ENCODE measurements around the gene FUT8.

Gene FUT8

DNA sequence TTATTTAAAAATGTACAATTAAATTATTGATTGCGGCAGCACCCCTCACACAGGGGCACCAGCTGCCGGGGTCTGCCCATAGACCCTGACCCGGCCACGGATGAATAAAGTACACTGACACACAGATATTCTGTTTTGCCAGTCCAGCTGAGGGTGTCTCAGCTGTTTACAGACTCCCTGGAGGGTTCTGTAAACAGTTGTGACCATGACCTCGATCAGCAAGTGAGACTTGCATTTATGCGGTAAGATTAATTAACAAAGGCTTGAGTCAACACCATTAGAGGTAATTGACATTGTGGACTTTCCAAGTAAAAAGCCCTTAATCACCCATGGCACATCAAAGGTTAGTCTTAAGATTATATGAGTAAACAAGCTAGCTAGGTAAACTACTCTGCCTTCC, 94.3 kb downstream of the FUT8 start:
- no peak for DNase-seq (ENCODE audit: extremely low read depth, low read depth)
- H3K4me3 ChIP-seq (replicated peaks; ENCODE audit: low read depth, low read length), result no peak overlapping the region
- TF ChIP-seq, protein P1, sequence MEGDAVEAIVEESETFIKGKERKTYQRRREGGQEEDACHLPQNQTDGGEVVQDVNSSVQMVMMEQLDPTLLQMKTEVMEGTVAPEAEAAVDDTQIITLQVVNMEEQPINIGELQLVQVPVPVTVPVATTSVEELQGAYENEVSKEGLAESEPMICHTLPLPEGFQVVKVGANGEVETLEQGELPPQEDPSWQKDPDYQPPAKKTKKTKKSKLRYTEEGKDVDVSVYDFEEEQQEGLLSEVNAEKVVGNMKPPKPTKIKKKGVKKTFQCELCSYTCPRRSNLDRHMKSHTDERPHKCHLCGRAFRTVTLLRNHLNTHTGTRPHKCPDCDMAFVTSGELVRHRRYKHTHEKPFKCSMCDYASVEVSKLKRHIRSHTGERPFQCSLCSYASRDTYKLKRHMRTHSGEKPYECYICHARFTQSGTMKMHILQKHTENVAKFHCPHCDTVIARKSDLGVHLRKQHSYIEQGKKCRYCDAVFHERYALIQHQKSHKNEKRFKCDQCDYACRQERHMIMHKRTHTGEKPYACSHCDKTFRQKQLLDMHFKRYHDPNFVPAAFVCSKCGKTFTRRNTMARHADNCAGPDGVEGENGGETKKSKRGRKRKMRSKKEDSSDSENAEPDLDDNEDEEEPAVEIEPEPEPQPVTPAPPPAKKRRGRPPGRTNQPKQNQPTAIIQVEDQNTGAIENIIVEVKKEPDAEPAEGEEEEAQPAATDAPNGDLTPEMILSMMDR (IDR thresholded peaks at IDR 0.05; ENCODE audit: low read depth, low read length, missing control alignments), result no peak

DNA sequence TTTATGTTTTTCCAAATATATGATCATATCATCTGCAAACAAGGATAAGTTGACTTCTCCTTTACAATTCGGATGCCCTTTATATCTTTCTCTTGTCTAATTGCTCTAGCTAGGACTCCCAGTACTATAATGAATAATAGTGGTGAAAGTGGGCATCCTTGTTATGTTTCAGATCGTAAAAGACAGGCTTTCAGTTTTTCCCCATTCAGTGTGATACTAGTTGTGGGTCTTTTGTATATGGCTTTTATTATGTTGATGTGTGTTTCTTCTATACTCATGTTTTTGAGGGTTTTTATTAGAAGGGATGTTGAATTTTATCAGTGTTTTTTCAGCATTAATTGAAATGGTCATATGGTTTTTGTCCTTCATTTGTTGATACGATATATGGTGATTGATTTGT, 97.3 kb downstream of the FUT8 start:
- TF ChIP-seq, protein P1 (IDR thresholded peaks at IDR 0.05; ENCODE audit: low read depth, low read length, missing control alignments), result no peak
- no peak overlapping the region for H3K4me3 ChIP-seq (replicated peaks; ENCODE audit: low read depth, low read length)
- DNase-seq (ENCODE audit: extremely low read depth, low read depth), result no peak

DNA sequence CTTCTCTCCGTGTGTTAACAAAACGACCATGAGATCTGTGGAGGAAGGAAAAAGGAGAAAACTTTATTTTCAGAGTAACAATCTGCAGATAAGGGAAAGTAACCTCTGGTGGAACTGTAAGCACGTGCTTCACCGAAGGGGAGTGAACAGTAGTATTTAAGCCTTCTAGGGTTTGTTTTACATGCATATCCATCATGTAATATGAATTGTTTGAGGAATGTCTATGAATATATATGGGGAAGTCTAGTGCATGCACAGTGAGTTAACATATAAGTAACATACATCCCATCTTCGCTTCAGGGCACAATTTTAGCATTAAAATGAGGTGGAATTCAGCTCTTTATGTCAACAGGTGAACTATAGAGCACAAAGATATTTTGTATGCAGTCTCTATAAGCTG, 101.1 kb downstream of the FUT8 start:
- TF ChIP-seq, protein P1 (IDR thresholded peaks at IDR 0.05; ENCODE audit: low read depth, low read length, missing control alignments), result no peak
- DNase-seq (ENCODE audit: extremely low read depth, low read depth), result no peak
- no peak overlapping the region for H3K4me3 ChIP-seq (replicated peaks; ENCODE audit: low read depth, low read length)

DNA sequence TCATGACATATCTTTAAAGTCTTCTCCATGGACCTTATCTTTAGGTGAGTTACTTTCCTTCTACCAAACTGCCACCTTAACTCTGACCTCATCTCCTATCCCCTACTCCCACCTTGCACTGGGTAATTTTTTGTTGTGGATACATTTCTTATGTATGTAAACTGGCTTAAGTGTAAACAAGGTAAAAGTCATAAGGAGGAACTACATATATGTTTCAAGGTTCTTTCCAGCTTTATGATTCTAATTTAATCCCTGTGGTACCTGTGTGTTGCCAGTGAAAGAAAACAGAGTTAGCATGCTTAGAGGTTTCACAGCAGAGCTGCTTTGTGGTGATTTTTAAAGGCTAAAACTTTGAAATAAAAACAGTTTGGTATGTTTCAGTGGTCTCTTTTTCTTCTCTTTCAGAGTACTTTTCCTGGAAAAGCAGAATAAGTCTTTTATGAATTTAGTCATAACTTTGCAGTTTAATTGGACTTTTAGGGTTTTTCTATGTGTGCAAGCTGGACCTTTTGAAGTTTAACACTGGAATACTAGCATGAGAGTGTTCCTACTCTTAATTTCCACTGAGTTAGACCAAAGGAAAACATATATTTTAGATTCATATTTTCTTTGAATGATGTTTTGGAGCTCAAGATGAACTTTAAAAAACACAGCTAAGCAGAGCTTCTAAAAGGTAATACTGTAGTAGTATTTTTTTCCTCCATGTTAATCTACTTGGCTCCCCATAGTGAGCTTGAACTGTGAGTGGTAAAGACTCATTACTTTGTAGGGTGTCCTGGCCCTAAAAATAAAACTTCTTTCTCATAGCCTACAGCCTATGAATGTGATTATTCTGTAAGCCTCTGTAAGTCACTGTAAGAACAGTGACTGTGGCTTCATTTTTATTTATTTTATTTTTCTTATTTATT, 105.4 kb downstream of the FUT8 start:
- TF ChIP-seq, protein P1 (IDR thresholded peaks at IDR 0.05; ENCODE audit: low read depth, low read length, missing control alignments), result no peak
- no peak for DNase-seq (ENCODE audit: extremely low read depth, low read depth)
- no peak overlapping the region for H3K4me3 ChIP-seq (replicated peaks; ENCODE audit: low read depth, low read length)

DNA sequence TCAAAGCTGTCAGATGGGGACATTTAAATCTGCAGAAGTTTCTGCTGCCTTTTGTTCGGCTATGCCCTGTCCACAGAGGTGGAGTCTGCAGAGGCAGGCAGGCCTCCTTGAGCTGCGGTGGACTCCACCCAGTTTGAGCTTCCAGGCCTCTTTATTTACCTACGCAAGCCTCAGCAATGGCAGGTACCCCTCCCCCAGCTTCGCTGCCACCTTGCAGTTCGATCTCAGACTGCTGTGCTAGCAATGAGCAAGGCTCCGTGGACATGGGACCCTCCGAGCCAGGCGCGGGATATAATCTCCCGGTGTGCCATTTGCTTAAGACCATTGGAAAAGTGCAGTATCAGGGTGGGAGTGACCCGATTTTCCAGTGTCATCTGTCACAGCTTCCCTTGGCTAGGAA, 115.5 kb downstream of the FUT8 start:
- TF ChIP-seq, protein P1 (IDR thresholded peaks at IDR 0.05; ENCODE audit: low read depth, low read length, missing control alignments), result no peak
- no peak overlapping the region for H3K4me3 ChIP-seq (replicated peaks; ENCODE audit: low read depth, low read length)

DNA sequence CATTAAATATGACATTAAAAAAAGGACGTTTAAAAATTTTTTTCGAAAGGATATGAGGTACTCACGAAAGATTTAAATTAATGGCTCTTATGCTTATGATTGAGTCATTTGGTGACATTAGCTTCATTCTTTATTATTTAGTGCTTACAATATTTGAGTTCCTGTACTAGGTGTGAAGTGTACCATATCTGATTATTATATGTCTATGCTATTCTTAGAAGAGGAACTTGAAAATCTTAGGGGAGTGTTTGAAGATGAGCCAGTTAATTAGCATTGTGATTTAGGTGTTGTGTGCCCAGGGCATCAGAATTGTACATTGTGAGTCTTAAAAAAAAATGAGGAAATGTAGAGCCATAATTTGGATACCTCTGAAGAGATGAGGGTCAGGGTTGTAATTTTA, 118.6 kb downstream of the FUT8 start:
- no peak for DNase-seq (ENCODE audit: extremely low read depth, low read depth)
- TF ChIP-seq, protein P1 (IDR thresholded peaks at IDR 0.05; ENCODE audit: low read depth, low read length, missing control alignments), result no peak
- no peak overlapping the region for H3K4me3 ChIP-seq (replicated peaks; ENCODE audit: low read depth, low read length)

More for the DNA sequence above, 115.5 kb downstream of the FUT8 start:
- no peak for DNase-seq (ENCODE audit: extremely low read depth, low read depth)
